NCI-H748 (cell line): ENCODE data around the gene LDHD.
"Not testable (repeated sequence)": the region's sequence is repeated elsewhere in the genome, so short reads cannot be mapped to it uniquely, and the experiment has no call there.

ENCODE experiments used
- DNase-seq: peaks from one replicate; lab custom pipeline; 2025; ENCODE audit not compliant: unreplicated experiment; lab: John Stamatoyannopoulos, UW

LDHD gene

DNA sequence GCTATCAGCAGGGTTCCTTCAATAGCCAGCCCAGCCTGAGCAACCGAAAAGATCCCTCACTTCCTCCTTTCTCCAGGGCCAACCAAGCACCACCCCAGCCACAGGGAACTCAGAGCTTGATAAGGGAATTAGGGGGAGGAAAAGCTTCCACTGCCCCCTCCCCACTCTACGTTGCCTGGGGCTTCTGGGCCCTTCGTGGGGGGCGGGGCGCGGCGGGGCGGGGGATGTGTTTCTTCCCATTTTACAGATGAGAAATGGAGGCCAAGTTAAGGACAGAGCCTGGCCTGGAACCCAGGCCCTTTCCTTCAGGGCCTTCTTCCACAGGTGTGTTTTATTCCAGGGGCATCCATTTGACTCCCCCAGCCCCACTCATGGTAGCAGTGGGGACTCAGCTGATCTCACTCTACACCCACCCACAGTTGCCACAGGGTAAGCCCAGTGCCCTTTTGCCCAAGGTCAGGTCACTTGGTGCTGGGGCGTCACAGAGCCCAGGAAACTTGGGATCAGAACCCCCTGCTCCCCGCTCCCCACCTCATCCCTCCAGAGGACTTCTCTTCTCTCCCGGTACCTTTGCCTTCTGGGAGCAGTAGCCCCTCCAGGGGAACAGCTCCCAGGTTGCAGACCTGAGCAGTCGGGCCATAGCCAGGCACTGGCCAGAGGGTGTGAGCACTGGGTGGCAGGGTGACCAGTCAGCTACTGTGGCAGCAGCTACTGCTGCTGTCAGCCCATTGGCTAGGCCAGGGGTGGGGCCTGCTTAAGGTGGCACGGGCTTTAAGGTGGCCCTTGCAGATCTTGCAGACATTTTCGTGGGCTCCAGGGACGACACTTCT, at the start of gene LDHD:
Gene LDHD (minus strand): TSS at position 700 of the 830 bp plus-strand sequence. CDS start 60 bp downstream, at position 640.
- peak; percentile 31 for DNase-seq

DNA sequence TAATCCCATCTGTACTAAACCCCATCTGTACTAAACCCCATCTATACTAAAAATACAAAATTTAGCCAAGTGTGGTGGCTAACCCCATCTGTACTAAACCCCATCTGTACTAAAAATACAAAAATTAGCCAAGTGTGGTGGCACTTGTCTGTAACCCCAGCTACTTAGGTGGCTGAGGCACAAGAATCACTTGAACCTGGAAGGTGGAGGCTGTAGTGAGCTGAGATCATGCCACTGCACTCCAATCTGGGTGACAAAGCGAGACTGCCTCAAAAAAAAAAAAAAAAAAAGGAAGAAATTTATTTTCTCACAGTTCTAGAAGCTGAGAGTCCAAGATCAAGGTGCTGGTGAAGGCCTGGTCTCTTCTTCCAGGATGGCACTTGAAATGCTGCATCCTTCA, 43.8 kb upstream of the LDHD start:
- no peak for DNase-seq

DNA sequence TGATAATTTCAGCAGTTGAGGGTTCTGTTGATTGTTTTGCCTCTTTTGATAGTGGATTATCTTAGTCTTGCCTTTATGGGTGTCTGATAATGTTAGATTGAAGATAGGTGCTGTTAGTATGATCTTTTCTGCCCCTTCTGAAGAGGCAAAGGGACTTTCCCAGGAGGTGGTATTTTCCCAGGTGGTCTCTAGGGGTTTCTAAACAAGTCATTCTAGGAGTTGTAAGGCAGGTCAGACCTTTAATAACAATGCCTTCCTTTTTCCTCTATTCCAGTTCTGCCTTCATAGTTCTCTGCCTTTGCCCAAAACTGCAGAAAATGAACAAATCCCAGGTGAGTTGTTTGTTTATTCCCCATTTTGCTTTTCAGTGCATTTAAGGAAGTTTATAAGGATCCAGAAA, 36.1 kb upstream of the LDHD start:
- no peak for DNase-seq

DNA sequence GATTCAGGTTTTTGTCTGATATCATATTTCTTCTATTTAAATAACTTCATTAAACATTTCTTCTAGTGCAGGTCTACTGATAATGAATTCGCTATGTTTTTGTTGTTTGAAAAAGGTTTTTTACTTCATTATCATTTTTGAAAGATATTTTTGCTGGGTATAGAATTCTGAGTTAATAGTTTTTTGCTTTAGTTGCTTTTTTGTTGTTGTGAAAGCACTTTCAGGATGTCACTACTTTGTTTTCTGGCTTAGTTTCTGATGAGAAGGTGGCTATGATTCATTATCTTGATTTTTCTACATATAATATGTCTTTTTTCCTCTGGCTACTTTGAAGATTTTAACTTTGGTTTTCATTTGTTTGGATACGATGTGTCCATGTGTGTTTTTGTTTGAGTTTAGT, 35.2 kb upstream of the LDHD start:
- no peak for DNase-seq

DNA sequence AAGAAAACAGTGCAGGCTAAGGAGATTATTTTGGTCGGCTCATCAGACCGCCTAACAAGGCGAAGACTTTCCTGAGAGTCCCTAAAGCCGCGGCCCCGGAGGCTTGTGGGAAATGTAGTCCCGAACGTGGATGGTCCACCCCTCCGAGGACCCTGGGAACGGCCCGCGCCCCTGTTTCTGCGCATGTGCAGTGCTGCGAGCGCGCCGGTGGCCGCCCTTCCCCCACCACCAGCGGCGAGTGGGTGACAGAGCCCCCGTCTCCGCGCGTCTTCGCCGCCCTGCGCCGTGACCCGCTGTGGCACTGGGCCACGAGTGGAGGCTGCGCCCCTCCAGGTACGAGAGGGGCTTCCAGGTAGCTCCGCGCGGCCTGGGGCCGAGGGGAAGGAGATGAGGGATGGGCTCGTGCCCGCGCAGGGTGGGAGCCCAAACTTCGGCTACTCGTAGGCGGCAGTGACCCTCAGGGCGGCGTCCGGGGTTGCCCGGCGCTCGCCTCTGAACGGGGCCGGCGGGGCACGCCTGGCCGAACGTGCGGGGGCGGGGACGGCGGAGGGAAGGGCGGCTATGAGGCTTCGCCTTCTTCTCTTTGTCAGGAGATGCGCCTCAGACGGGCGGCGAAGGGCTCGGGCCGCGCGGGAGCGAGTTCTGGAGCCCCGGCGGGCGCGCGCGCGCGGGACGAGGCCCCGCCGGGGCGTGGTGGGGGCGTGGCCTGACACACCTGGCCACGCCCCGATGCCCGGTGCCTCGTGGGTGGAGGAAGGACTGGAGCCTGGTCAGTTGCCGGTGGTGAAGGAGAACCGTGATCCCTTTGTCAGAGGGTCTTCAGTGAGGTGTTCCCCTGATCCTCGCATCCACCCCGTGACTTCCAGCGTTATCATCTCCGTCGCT, 32.0 kb upstream of the LDHD start, which contains the start of gene ZFP1:
Gene ZFP1 (plus strand): TSS at position 214 of the 885 bp plus-strand sequence. CDS start 4,428 bp downstream, outside the sequence.
- peak; percentile 91 for DNase-seq

DNA sequence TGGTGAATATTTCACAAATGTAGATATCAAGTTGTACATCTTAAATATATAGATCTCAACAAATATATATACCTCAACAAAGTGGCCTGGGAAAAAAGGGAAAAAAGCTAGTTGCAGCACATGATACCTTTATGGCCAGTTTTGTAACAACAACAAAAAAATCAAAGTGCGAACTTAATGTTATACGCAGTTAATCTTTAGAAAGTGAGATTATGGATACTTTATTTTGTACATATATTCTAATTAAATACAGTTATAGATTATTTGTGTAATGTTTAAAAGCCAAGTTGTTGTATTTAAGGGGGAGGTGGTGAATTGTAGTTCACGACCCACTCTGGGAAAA, 31.4 kb upstream of the LDHD start:
- no peak for DNase-seq

DNA sequence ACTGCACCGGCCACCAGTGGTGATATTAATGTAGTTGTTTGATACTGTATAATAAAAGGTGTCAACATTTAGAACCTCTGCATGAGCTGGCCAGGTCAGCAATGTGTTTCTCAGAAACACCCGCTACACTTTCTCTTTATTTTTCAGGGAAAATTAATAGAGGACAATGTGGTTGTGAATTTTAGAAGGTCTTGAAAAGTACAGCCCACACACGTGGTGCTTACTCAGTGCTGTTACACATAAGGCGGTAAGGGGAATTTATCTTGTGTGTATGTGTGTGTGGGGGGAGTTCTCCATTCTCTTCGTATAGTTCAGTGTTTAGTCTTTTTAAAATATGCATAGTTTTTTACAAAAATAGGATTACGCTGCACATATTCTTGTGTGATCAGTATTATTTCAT, 27.4 kb upstream of the LDHD start:
- DNase-seq = no peak

DNA sequence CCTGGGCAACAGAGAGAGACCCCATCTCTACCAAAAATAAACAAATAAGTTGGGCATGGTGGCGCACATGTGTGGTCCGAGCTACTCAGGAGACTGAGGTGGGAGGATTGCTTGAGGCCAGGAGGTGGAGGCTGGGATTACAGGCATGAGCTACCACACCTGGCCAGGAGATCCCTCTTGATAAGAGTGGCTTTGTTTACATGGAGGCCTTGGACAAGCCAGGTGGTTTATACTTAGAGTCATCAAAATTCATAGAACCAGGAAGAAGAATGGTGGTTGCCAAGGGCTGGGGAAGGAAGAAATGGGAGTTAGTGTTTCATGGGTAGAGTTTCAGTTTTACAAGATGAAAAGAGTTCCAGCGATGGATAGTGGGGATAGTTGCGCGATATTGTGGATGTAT, 22.9 kb upstream of the LDHD start:
- no peak for DNase-seq

DNA sequence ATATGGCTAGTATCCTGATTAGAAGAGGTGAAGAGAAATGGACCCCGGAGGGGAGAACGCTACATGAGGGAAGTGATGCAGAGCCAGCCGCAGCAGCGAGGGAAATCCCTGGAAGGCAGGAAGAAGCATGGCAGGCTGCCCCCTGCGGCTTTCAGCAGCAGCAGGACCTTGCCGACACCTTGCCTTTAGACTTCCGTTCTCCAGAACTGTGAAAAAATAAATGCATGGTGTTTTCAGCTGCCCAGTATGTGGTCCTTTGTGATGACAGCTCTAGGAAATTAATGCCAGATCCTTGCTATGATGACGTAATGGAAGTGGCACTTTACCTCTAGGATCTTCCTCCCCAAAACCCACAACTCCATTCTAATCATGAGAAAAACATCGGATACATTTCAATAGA, 22.1 kb upstream of the LDHD start:
- DNase-seq = no peak

DNA sequence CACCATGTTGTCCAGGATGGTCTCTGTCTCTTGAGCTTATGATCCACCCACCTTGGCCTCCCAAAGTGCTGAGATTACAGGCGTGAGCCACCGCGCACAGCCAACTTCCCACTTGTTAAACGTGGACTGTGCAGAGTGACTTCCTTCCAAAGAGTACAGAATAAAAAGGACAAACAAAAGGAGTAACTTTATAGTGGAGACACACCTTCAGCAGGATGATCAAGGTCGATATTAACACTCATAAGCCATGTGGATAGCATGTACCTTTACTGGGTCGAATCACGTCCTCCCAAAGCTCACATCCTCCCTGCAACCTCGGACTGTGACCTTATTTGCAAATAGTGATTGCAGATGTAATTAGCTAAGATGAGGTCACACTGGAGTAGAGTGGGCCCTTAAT, 21.7 kb upstream of the LDHD start:
- DNase-seq = no peak

DNA sequence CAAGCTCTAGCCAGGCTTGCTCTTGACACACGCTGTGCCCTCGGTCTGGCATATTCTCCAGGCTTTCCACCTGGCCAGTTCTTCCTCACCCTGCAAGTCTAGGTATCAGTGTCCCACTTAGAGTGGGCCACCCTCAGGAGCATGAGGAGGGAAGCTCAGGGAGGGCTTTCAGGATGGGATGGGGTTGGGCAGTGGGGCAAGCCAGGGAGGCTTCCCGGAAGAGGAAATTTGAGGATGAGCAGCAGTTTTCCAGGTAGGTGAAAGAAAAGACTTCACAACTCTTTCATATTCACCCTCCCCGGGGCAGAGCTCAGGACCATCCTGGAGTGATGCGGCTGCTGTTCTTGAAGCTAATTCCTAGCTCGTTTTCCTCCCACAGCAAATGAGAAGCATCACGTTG, 14.5 kb upstream of the LDHD start:
- no peak for DNase-seq

DNA sequence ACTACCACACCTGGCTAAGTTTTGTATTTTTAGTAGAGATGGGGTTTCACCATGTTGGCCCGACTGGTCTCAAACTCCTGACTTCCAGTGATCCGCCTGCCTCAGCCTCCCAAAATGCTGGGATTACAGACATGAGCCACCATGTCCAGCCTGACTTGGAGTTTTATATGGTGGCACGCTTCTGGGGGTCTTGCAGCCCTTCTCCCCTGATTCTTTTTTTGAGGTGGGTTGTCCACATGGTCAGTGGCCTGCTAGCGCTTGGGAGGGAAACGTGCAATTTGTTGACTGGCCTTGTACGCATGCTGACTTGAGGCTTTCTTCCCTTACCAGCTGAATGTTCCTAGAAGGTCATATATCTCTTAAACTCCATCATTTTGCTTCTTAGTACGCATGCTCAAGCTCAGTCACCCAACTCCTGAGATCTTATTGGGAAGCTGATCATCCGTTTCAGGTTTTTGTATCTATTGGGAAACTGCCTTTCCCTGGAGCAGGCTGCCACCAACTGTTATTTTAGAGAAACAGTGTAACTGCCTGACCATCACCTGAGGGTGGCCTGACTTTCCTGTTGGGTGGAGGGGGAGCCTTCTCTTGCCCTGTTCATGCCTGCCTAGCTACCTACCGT, 13.7 kb upstream of the LDHD start:
- DNase-seq = no peak

DNA sequence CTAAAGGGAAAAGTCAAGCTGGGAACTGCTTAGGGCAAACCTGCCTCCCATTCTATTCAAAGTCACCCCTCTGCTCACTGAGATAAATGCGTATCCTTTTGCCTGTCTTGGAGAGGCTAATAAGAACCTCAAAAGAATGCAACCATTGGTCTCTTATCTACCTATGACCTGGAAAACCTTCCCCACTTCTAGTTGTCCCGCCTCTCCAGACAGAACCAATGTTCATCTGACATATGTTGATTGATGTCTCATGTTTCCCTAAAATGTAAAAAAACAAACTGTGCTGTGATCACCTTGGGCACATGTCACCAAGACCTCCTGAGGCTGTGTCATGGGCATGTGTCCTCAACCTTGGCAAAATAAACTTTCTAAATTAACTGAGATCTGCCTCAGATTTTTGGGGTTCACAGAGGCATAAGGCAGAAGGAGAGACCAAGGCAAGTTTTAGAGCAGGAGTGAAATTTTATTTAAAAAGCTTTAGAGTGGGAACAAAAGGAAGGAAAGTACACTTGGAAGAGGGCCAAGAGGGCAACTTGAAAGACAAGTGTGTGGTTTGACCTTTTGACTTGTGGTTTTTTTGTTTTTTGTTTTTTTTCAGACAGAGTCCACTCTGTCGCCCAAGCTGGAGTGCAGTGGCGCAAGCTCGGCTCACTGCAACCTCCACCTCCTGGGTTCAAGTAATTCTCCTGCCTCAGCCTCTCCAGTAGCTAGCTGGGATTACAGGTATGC, 13.0 kb upstream of the LDHD start:
- not testable (repeated sequence) for DNase-seq

DNA sequence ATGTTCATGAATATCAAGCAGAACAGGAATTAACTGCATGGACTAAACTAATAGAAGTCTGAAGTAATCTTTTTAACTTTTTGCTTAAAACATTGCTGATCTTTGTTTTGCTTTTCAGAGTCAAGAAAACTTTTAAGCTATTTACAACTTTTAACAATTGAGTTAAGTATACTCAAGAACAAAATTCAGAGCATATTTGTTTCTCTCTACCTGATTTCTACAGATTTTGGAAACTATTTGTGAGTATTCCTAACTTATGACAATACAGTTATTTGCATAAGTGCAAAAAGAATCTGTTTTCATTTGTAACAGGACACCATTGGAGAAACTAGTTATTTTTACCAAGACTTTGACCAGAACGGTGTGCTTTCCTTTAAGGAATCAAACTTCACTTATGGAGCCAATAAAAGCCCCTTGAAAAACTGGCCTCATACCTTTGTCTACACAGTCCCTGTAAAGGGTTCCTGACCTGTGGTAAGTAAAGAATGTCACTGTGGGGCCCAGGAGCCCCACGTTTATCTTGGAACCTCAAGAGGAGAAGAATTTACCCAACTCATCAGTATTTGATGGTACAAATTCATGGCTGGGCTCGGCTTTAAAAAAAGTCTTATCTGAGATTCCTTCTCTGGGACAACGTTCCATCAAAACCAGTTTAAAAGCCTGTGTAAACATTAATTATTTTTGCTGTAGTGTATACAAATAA, 11.3 kb upstream of the LDHD start:
- no peak for DNase-seq

DNA sequence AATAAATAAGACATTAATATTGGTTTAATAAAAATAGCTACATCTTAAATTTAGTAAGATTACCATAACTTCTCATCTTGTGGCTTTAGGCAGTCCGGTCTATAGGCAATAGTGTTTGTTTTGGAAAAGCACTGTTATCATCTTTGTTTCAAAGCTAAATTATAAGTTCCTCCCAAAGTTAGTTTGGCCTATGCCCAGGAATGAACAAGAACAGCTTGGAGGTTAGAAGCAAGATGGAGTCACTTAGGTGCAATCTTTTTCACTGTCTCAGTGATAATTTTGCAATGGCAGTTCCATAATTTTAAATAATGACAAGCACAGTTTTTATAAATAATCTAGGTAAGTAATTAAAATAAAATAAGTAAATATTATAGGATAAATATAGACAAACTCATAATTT, 6.0 kb upstream of the LDHD start:
- no peak for DNase-seq

DNA sequence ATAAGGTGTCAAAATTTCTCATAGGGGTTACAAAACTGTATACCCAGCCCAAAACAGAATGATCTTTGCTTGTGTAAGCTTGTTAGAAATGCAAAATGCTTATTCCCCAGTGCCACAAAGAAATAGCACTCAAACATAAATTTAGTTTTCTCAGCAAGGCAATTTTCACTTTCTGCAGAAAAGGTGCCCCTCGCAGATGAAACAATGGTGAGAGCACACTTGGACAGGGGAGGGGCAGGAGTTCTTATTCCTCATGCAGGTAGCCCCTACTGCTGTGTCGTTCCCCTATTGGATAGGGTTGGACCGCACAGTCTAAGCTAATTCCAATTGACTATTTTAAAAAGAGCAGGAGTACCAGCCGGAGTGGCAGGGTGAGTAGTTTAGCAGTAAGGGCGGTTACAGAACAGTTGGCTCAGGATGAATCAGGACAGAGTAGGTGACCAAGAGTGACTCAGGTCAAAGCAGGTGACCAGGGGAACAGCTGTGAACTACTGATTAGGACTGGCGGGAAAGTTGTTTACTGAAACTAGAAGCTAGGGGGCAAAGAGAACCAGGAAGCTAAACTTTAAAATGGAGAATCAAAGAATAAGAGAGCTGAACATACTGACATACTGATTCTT, 5.5 kb upstream of the LDHD start:
- DNase-seq = no peak

DNA sequence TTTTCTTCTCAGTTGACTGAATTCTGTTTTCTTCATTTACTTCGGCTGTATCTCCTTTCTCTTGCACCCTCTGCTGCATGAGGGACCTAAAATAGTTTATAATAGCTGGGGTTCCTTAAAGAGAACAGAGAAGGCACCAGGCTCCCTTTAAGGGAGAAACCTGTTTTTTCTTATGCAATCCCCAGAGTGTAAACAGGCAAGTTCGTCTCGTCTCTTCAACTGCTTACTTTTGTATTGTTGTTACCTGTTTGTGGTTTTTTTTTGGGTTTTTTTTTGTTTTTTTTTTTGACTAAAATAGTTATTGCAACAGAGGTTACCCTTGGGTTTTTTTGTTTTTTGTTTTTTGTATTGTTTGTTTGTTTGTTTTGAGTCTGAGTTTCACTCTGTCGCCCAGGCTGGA, 3.7 kb upstream of the LDHD start:
- no peak for DNase-seq

DNA sequence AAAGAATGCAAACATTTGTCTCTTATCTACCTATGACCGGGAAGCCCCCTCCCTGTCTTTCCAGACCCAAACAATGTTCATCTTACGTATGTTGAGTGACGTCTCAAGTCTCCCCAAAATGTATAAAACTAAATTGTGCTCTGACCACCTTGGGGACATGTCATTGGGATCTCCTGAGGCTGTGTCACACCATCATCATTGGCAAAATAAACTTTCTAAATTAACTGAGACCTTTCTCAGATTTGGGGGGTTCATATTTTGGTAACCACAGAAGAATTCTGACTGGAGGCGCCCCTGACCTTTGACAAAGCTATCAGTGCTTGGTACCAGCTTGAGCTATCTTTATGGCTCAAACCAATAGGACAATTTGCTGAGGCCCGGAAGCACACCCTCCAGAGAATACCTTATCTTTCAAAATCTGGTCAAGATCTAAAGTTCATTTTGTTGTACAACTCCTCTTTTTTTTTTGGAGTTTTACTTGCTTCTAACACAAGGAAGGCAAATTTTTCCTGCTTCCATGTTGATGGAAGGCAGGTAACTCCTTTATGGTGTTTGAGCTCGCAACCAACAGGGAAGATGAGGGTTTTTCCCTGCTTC, 2.5 kb upstream of the LDHD start:
- no peak for DNase-seq

DNA sequence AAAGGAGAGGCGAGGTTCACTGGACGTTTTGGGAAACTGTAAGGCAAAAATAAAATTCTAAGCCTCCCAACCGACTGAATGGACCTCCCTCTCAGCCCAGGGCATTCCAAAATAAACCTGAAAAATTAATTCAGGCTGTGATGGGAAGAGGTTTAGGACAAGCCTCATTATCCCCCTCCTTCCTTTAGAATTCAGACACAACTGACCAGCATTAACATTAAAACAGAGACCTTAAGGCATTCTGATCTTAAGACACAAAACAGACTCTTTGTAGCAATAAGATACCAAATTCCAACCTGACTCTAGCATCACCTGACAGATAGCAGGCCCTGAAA, 298 bp upstream of the LDHD start:
- no peak for DNase-seq
